ENCODE results near the gene NPC1. TPM values are rescaled to one million over a fixed set of nuclear protein-coding genes. Genes with fewer than 3 reads are reported as not detected.

NPC1 gene
- total and polyA plus RNA-seq, 2 donors (not counting 3 experiments of a cell fraction or from before 2014, with no cell fraction given), result 40.6 to 45.2 TPM

DNA sequence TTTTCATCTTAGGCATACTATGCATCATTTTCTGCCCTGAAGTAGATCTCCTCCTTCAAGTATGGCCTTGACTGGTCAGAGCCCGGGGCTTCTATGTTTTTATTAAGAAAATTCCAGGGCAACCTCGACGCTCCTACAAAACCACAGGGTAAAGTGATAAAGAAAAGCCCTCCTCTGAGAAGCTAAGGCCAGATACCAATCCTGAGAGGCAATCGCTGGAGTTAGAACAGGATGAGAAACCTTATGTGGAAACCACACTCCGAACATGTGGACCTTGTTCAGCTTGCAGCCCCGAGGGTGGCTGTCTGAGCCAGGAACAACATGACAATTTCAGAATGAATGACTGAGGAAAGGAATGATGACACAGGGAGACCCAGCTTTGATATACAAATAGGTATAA is 47.4 kb downstream of the NPC1 start:
- POLR2A ChIA-PET, result no interaction called here
- Histone ChIP-seq H3K4me2 (ENCODE audit: insufficient read depth, low read length) (no peak overlapping the region), H3K27me3 (ENCODE audit: control insufficient read depth in 2 of 2, insufficient read depth in 2 of 2, low read length in 2 of 2) (no peaks in the 10 kb centered on the region), H3K9me3 (replicated peaks; ENCODE audit: control insufficient read depth, insufficient read depth, low read length) (no peaks in the 10 kb centered on the region), H3K79me2 (ENCODE audit: control insufficient read depth, insufficient read depth, low read length) (no peaks in the 10 kb centered on the region), H3K4me3 (replicated peaks in 1 of 3; ENCODE audit: insufficient read depth in 1 of 3, low read depth in 1 of 3, low read length in 3 of 3) (no peak overlapping the region), H4K20me1 (replicated peaks; ENCODE audit: control insufficient read depth, extremely low read depth, insufficient read depth, low read length) (no peaks in the 10 kb centered on the region), H3K9ac (replicated peaks; ENCODE audit: extremely low read depth, insufficient read depth, low read length) (no peak overlapping the region), H3K36me3 (ENCODE audit: control insufficient read depth in 2 of 2, extremely low read depth in 1 of 2, insufficient read depth in 2 of 2, low read length in 2 of 2) (peaks cover 43 to 44% of the 10 kb centered on the region in 2 experiments), H3K9me1 (replicated peaks; ENCODE audit: control insufficient read depth, extremely low read depth, insufficient read depth, low read length) (no peaks in the 10 kb centered on the region), H2AFZ (ENCODE audit: low read depth, low read length) (no peak overlapping the region), H3K27ac (ENCODE audit: insufficient read depth, low read depth, low read length) (no peak overlapping the region), H3K4me1 (ENCODE audit: control insufficient read depth, extremely low read depth, insufficient read depth, low read length) (no peaks in the 10 kb centered on the region)
- CTCF ChIA-PET, result no interaction called here
- dilution Hi-C loops (cut with MboI; ENCODE audit: extremely low pct_ligation_motif_present, low sequenced_read_pairs) (no loop called here), intact Hi-C loops (cut with micrococcal nuclease) (no loop called here)
- no TSS peak for BruUV-seq (replicated peaks)
- TF ChIP-seq JUN (IDR thresholded peaks at IDR 0.05; ENCODE audit: borderline replicate concordance, insufficient read depth, insufficient read length, low read depth), result no peak
- no peak for TF ChIP-seq MYC (IDR thresholded peaks at IDR 0.05; ENCODE audit: low read depth, low read length)
- TF ChIP-seq, protein P1, sequence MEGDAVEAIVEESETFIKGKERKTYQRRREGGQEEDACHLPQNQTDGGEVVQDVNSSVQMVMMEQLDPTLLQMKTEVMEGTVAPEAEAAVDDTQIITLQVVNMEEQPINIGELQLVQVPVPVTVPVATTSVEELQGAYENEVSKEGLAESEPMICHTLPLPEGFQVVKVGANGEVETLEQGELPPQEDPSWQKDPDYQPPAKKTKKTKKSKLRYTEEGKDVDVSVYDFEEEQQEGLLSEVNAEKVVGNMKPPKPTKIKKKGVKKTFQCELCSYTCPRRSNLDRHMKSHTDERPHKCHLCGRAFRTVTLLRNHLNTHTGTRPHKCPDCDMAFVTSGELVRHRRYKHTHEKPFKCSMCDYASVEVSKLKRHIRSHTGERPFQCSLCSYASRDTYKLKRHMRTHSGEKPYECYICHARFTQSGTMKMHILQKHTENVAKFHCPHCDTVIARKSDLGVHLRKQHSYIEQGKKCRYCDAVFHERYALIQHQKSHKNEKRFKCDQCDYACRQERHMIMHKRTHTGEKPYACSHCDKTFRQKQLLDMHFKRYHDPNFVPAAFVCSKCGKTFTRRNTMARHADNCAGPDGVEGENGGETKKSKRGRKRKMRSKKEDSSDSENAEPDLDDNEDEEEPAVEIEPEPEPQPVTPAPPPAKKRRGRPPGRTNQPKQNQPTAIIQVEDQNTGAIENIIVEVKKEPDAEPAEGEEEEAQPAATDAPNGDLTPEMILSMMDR (IDR thresholded peaks at IDR 0.05; ENCODE audit: extremely low read depth in 1 of 2, insufficient read depth in 1 of 2, low read depth in 1 of 2, low read length in 2 of 2), result no peak
- no peak for TF ChIP-seq POLR2AphosphoS5 (IDR thresholded peaks at IDR 0.05; ENCODE audit: insufficient read depth, low read depth, low read length)
- no peak for TF ChIP-seq GATA2 (IDR thresholded peaks at IDR 0.05; ENCODE audit: insufficient read depth, insufficient read length, low read depth, low read length)
- TF ChIP-seq FOS (IDR thresholded peaks at IDR 0.05; ENCODE audit: borderline replicate concordance, insufficient read depth, low read length), result no peak
- TF ChIP-seq POLR2A (IDR thresholded peaks at IDR 0.05; ENCODE audit: low read depth, low read length), result no peak
- TF ChIP-seq EZH2 (IDR thresholded peaks at IDR 0.05; ENCODE audit: borderline replicate concordance, low read depth, low read length, severe bottlenecking), result no peak
- TF ChIP-seq, protein P2, sequence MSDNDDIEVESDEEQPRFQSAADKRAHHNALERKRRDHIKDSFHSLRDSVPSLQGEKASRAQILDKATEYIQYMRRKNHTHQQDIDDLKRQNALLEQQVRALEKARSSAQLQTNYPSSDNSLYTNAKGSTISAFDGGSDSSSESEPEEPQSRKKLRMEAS (IDR thresholded peaks at IDR 0.05; ENCODE audit: insufficient read depth, insufficient read length), result no peak
- no peak for DNase-seq (ENCODE audit: low read depth, low spot score)
- no peak for FAIRE-seq

Data from endothelial cell of umbilical vein (primary cell).